Right renal cortex interstitium (tissue), 3 donors: ENCODE data around the gene CEP83. TPM values are rescaled to one million over a fixed set of nuclear protein-coding genes. Genes with fewer than 3 reads are reported as not detected.
"Not testable (repeated sequence)": the region's sequence is repeated elsewhere in the genome, so short reads cannot be mapped to it uniquely, and the experiment has no call there.

Source experiments
- DNase-seq, 3 donors: peaks; one replicate each; pipeline ENCODE4 v3.0.0-alpha.2; 2013; ENCODE audit warnings: low read depth in 3 of 3, low spot score in 2 of 3
- polyA plus RNA-seq, 3 donors: library from polyadenylated mRNA; unstranded; fragments of 120-200 nt; gene quantifications; one replicate each; pipeline ENCODE4 v1.2.1, GENCODE V29; 2013; ENCODE audit not compliant: insufficient read length in 3 of 3

The CEP83 gene
- polyA plus RNA-seq, 3 donors = 27.4 to 34.3 (median 32.9) TPM

- no peak for DNase-seq
Measured at GRCh38 chr12:94384030-94384429, 75.6 kb downstream of the CEP83 start.

GRCh38 chr12:94380507-94380906, 79.2 kb downstream of the CEP83 start:
- no peak for DNase-seq

GRCh38 chr12:94379479-94380113, 80.1 kb downstream of the CEP83 start:
- no peak for DNase-seq

GRCh38 chr12:94377599-94377998, 82.1 kb downstream of the CEP83 start:
- no peak for DNase-seq

GRCh38 chr12:94374124-94374523, 85.5 kb downstream of the CEP83 start:
- no peak for DNase-seq

GRCh38 chr12:94372461-94372860, 87.2 kb downstream of the CEP83 start:
- DNase-seq = no peak

GRCh38 chr12:94362653-94363052, 97.0 kb downstream of the CEP83 start:
- DNase-seq = no peak

- DNase-seq = no peak
Measured at GRCh38 chr12:94359761-94360160, 99.9 kb downstream of the CEP83 start.

- no peak for DNase-seq
Measured at GRCh38 chr12:94353130-94353529, 106.5 kb downstream of the CEP83 start.

GRCh38 chr12:94340573-94340972, 119.1 kb downstream of the CEP83 start:
- DNase-seq = no peak

GRCh38 chr12:94338006-94338794, 121.5 kb downstream of the CEP83 start:
- no peak for DNase-seq

GRCh38 chr12:94336211-94336925, 123.3 kb downstream of the CEP83 start:
- DNase-seq = no peak

GRCh38 chr12:94333396-94333795, 126.3 kb downstream of the CEP83 start:
- no peak for DNase-seq

GRCh38 chr12:94329366-94329765, 130.3 kb downstream of the CEP83 start:
- no peak for DNase-seq

- no peak for DNase-seq
Measured at GRCh38 chr12:94327809-94328208, 131.9 kb downstream of the CEP83 start.

- no peak for DNase-seq
Measured at GRCh38 chr12:94326727-94327126, 132.9 kb downstream of the CEP83 start.

GRCh38 chr12:94326234-94326633, 133.4 kb downstream of the CEP83 start:
- no peak for DNase-seq

GRCh38 chr12:94322346-94322745, 137.3 kb downstream of the CEP83 start:
- DNase-seq = no peak

GRCh38 chr12:94320109-94320508, 139.6 kb downstream of the CEP83 start:
- DNase-seq = no peak

- DNase-seq = no peak
Measured at GRCh38 chr12:94318181-94318580, 141.5 kb downstream of the CEP83 start.

GRCh38 chr12:94316600-94316999, 143.1 kb downstream of the CEP83 start:
- not testable (repeated sequence) for DNase-seq

- no peak for DNase-seq
Measured at GRCh38 chr12:94312378-94312777, 147.3 kb downstream of the CEP83 start.
